ENCODE data around the gene FA2H.

FA2H gene

GRCh38 chr16:74721716-74722115 lies 52.9 kb downstream of the FA2H start:
- no peak for DNase-seq (ENCODE audit: low read depth)

- no peak for DNase-seq (ENCODE audit: low read depth)
These were observed 54.0 kb downstream of the FA2H start for GRCh38 chr16:74720579-74720978.

GRCh38 chr16:74718741-74719610 lies 55.6 kb downstream of the FA2H start:
- DNase-seq (ENCODE audit: low read depth): no peak

GRCh38 chr16:74718140-74718539 lies 56.5 kb downstream of the FA2H start:
- no peak for DNase-seq (ENCODE audit: low read depth)

GRCh38 chr16:74717367-74717766 lies 57.3 kb downstream of the FA2H start:
- DNase-seq (ENCODE audit: low read depth): no peak

- DNase-seq (ENCODE audit: low read depth): no peak
These were observed 58.3 kb downstream of the FA2H start for GRCh38 chr16:74716355-74716754.

- DNase-seq (ENCODE audit: low read depth): no peak
These were observed 60.7 kb downstream of the FA2H start for GRCh38 chr16:74713876-74714275.

GRCh38 chr16:74713325-74713724 lies 61.3 kb downstream of the FA2H start:
- no peak for DNase-seq (ENCODE audit: low read depth)

- no peak for DNase-seq (ENCODE audit: low read depth)
These were observed 62.7 kb downstream of the FA2H start for GRCh38 chr16:74711938-74712337.

- no peak for DNase-seq (ENCODE audit: low read depth)
These were observed 64.2 kb downstream of the FA2H start for GRCh38 chr16:74710401-74710800.

- DNase-seq (ENCODE audit: low read depth): peak; percentile 70
These were observed 65.2 kb downstream of the FA2H start for GRCh38 chr16:74709441-74709877.

GRCh38 chr16:74700438-74701225 lies 74.0 kb downstream of the FA2H start, which contains the start of gene MLKL:
Gene MLKL (minus strand): TSS chr16:74700862. CDS start chr16:74695757, 5,105 bp downstream.
- peak; percentile 71 for DNase-seq (ENCODE audit: low read depth)

GRCh38 chr16:74700116-74700437 lies 74.5 kb downstream of the FA2H start:
- DNase-seq (ENCODE audit: low read depth): no peak

GRCh38 chr16:74699666-74700065 lies 75.0 kb downstream of the FA2H start:
- DNase-seq (ENCODE audit: low read depth): no peak

GRCh38 chr16:74698222-74698621 lies 76.4 kb downstream of the FA2H start:
- DNase-seq (ENCODE audit: low read depth): no peak

- peak; percentile 68 for DNase-seq (ENCODE audit: low read depth)
These were observed 78.9 kb downstream of the FA2H start for GRCh38 chr16:74695450-74696422.

- DNase-seq (ENCODE audit: low read depth): no peak
These were observed 83.3 kb downstream of the FA2H start for GRCh38 chr16:74691093-74691855.

- no peak for DNase-seq (ENCODE audit: low read depth)
These were observed 92.1 kb downstream of the FA2H start for GRCh38 chr16:74682556-74682955.

- DNase-seq (ENCODE audit: low read depth): no peak
These were observed 93.9 kb downstream of the FA2H start for GRCh38 chr16:74680681-74681080.

- no peak for DNase-seq (ENCODE audit: low read depth)
These were observed 94.6 kb downstream of the FA2H start for GRCh38 chr16:74679983-74680382.

- no peak for DNase-seq (ENCODE audit: low read depth)
These were observed 96.8 kb downstream of the FA2H start for GRCh38 chr16:74677868-74678267.
